Measurements from ENCODE around the gene FPGS.

DNA sequence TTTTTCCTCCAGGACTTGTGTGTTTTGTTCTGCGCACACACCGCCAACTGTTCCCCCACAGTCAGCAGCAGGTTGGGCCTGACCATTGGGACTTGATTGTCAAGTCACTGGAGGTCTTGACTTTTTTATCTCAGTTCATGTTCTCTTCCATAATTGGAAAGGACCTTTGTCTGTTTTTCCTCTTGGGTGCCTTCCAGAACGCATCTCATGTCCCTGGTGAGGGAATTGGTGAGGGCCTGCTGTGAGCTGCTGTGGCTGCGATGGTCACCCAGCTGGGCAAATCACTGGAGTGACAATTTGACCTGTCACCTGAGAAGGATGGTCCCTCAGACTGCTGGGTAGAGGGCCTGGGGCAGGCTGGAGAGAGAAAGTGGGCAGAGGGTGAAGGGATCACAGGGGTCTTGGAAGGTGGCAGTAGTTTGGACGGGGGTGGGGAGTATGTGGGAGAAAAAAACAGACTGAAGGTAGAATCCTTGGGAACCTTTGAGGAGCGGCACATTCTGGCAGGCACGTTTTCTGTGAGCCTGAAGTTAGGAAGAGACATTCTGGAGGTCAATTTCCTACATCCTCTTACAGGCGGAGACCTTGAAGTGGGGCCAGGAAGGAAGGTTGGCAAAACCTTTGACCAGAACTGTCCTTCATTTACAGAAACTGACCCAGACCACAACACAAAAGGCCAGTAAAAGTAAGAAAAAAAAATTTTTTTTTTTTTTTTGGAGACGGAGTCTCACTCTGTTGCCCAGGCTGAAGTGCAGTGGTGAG lies 12.4 kb upstream of the FPGS start:
- TF ChIP-seq CTCF (conservative IDR thresholded peaks at IDR 0.05; ENCODE audit: low read length), result no peak
- TF ChIP-seq EZH2phosphoT487 (IDR thresholded peaks at IDR 0.05; ENCODE audit: borderline replicate concordance, low read depth, low read length), result no peak

All from OCI-LY7 (cell line).